22Rv1 (cell line): ENCODE data around the gene WSCD2.

Experiments used
- ZFX ChIP-seq: fragments of 450-650 bp; IDR thresholded peaks from 2 replicates; pipeline ENCODE4 v1.6.1; 2017; ENCODE audit warnings: antibody characterized with exemption, borderline replicate concordance
- TF ChIP-seq, protein P1 (sequence below): fragments of 450-650 bp; IDR thresholded peaks from 2 replicates; pipeline ENCODE4 v1.5.1; 2017; ENCODE audit warnings: mild to moderate bottlenecking

DNA sequence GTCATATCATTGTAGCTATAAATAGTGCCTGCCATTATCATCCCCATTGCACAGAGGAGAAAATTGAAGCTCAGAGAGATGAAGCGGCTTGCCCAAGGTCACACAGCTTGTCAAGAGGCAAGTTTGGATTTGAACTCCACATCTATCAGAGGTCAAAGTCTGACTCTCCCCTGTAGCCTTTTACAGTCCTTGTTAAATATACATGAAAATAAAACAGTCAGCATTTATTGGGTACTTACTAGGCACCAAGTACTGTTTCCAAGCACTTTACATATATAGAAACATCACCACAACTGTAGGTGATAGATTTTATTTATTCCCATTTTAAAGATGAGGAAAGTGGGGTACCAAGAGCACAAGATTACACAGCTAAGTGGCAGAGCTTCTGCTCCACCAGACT, 67.2 kb downstream of the WSCD2 start:
- TF ChIP-seq, protein P1, sequence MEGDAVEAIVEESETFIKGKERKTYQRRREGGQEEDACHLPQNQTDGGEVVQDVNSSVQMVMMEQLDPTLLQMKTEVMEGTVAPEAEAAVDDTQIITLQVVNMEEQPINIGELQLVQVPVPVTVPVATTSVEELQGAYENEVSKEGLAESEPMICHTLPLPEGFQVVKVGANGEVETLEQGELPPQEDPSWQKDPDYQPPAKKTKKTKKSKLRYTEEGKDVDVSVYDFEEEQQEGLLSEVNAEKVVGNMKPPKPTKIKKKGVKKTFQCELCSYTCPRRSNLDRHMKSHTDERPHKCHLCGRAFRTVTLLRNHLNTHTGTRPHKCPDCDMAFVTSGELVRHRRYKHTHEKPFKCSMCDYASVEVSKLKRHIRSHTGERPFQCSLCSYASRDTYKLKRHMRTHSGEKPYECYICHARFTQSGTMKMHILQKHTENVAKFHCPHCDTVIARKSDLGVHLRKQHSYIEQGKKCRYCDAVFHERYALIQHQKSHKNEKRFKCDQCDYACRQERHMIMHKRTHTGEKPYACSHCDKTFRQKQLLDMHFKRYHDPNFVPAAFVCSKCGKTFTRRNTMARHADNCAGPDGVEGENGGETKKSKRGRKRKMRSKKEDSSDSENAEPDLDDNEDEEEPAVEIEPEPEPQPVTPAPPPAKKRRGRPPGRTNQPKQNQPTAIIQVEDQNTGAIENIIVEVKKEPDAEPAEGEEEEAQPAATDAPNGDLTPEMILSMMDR = no peak
- TF ChIP-seq ZFX = no peak
